GM12878 (cell line): Measurements from ENCODE around the gene TGM2.

Experiments
- BRCA1 ChIP-seq: IDR thresholded peaks from 2 replicates; pipeline ENCODE4 v1.6.1; 2011; ENCODE audit warnings: low read depth, low read length, improper control_type of control experiment
- POLR2A ChIP-seq: IDR thresholded peaks from 2 replicates; pipeline ENCODE4 v1.6.1; 2011; ENCODE audit warnings: low read depth, mild to moderate bottlenecking, low read length

DNA sequence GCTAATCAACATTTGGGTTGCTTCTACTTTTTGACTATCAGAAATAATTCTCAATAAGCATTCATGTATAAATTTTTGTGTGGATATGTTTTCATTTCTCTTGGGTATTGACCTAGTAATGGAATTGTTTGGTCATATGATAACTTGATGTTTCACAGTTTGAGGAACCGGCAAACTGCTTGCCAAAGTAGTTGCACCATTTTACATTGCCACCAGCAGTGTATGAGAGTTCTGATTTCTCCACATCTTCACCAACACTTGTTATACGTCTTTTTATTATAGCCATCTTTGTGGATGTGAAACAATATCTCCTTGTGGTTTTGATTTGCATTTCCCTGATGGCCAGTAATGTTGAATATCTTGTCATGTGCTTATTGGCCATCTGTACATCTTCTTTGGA lies 42.6 kb upstream of the TGM2 start:
- no peak for TF ChIP-seq POLR2A
- no peak for TF ChIP-seq BRCA1
